Heart left ventricle (tissue), 16 donors: ENCODE data around the gene PIR. TPM values are rescaled to one million over a fixed set of nuclear protein-coding genes. Genes with fewer than 3 reads are reported as not detected.
A peak's percentile ranks its signal among the peaks of the same experiment; 100 is the strongest.

Source experiments
- ATAC-seq, 4 donors: fragments of 200-7000 bp; cut with Tn5 transposase; one replicate each; pipeline ENCODE4 v1.9.1; 2020 to 2022; ENCODE audit warnings: moderate library complexity in 4 of 4, mild to moderate bottlenecking in 3 of 4, moderate number of reproducible peaks in 1 of 4
- DNase-seq, 5 donors: peaks; one replicate each; pipeline ENCODE4 v3.0.0-alpha.2; 2020
- H3K27ac ChIP-seq, 12 donors: fragments of 200-600 bp; sonication (generic) in 4 of 12; one replicate each; pipeline versions ENCODE4 v1.5.0 to v1.8.0; 2016 to 2022; ENCODE audit warnings: mild to moderate bottlenecking in 2 of 12
- H3K27me3 ChIP-seq, 9 donors: fragments of 200-600 bp; sonication (generic) in 2 of 9; one replicate each; pipeline versions ENCODE4 v1.5.1 to v1.8.0; 2016 to 2022; ENCODE audit warnings: mild to moderate bottlenecking in 3 of 9
- H3K36me3 ChIP-seq, 9 donors: fragments of 200-600 bp; sonication (generic) in 2 of 9; one replicate each; pipeline versions ENCODE4 v1.5.0 to v1.8.0; 2018 to 2022; ENCODE audit warnings: mild to moderate bottlenecking in 2 of 9
- H3K4me1 ChIP-seq, 12 donors: fragments of 200-600 bp; sonication (generic) in 4 of 12; one replicate each; pipeline versions ENCODE4 v1.5.0 to v1.8.0; 2016 to 2022; ENCODE audit warnings: mild to moderate bottlenecking in 3 of 12
- H3K4me3 ChIP-seq, 12 donors: fragments of 200-600 bp; sonication (generic) in 4 of 12; one replicate each; pipeline versions ENCODE4 v1.5.0 to v1.8.0; 2017 to 2022; ENCODE audit warnings: mild to moderate bottlenecking in 9 of 12, moderate library complexity in 4 of 12
- H3K9me3 ChIP-seq, 12 donors: fragments of 200-600 bp; sonication (generic) in 4 of 12; one replicate each; pipeline versions ENCODE4 v1.5.0 to v1.8.0; 2016 to 2022; ENCODE audit warnings: mild to moderate bottlenecking in 1 of 12
- CTCF ChIP-seq, 12 donors: fragments of 200-600 bp; sonication (generic) in 4 of 12; IDR thresholded peaks; one replicate each; pipeline versions ENCODE4 v1.5.0 to v1.8.0; 2018 to 2022; ENCODE audit warnings: antibody characterized with exemption in 12 of 12, mild to moderate bottlenecking in 5 of 12
- POLR2A ChIP-seq, 2 donors: fragments of 450-650 bp; IDR thresholded peaks; one replicate each; pipeline ENCODE4 v1.6.1; 2017; ENCODE audit warnings: antibody characterized with exemption in 2 of 2, mild to moderate bottlenecking in 2 of 2, moderate library complexity in 2 of 2
- WGBS, 4 donors: extraction: QIAGEN DNeasy Blood & Tissue Kit in 2 of 4; methylation state at CpG; one replicate each; pipeline versions ENCODE4 v1.1.5 to v1.1.7; 2013 to 2018; 5-methylcytosine and 5-hydroxymethylcytosine counted together
- intact Hi-C, 10 donors: fragments of 100-400 bp; cut with DNase I; formaldehyde crosslinking; loops; one replicate each; pipeline versions ENCODE4 v1.11.1 to v1.14.2; 2022
- polyA plus RNA-seq, 2 donors: library from polyadenylated mRNA; stranded (reverse); fragments of 200-250 nt; gene quantifications; one replicate each; pipeline ENCODE4 v1.2.3, GENCODE V29; 2013
- total RNA-seq, 9 donors: library from RNA; depleted of rRNA in 2 of 9; stranded (reverse); fragments of >200 nt in 2 of 9; fragmentation: NEBNext Ultra II Directional in 3 of 9; extraction: Animal tissue kit (Norgen Biotek cat#: 25700) in 3 of 9; gene quantifications; one replicate each; pipeline versions ENCODE4 v1.1.0 to v1.2.4, GENCODE V29; 2016 to 2023
- donor health status: ischemic (EF 13 %, LVEDD 7.1; RV severe dilation, severe dysfunction).
- donor health status: healthy with polysubstance abuse.
- donor health status: DM: no; HTN: yes; CAD: no.
- donor health status: DM: no; HTN: no; CAD: no.
- donor health status: ischemic (EF 25% LVEDD 6.9; RV normal size, moderate dysfunction).
- donor health status: ischemic (EF 25% LVEDD 5.7; RV mildly dilated, moderate dysfunction).
- donor health status: healthy.
- donor health status: DM: yes; HTN: yes; CAD: no.
- donor health status: ischemic (EF 35%, LVEDD 5.7; RV mildly dilated, moderate dysfunction).
- donor health status: nonischemic (EF 11% LVEDD 7.7; RV severe dilation, severe dysfunction).
- donor health status: DM: yes; HTN: yes; CAD: no.
- donor health status: PGD.
- donor health status: ischemic (EF 29% LVEDD 5.4; RV normal size, mild dysfunction).
- donor health status: nonischemic (EF 23%, LVEDD 6.1; RV moderate dilation, normal function).

The PIR gene
- total and polyA plus RNA-seq, 11 donors = 6.9 to 19.9 (median 11.3) TPM

GRCh38 chrX:15441464-15441863 is 51.7 kb downstream of the PIR start:
- ATAC-seq = peak in 2 of 4 donors; percentile 53 to 86
- peaks cover 0 to 5% (median 0%) of the 10 kb centered on the region in 12 donors for H3K4me1 ChIP-seq
- peaks cover 0 to 13% (median 0%) of the 10 kb centered on the region in 9 donors for H3K27me3 ChIP-seq
- peaks cover 0 to 7% (median 0%) of the 10 kb centered on the region in 9 donors for H3K36me3 ChIP-seq
- H3K9me3 ChIP-seq = no peaks in the 10 kb centered on the region
- WGBS, 4 donors = 67 to 81% (median 71%) methylated on average over 5 of the region's 5 CpGs
- no peak overlapping the region for H3K4me3 ChIP-seq
- peak overlapping the region in 3 of 12 donors; percentile 13 to 18 (median 15) for H3K27ac ChIP-seq
- no peak for TF ChIP-seq CTCF (IDR thresholded peaks at IDR 0.05)
- no peak for TF ChIP-seq POLR2A (IDR thresholded peaks at IDR 0.05)
- intact Hi-C loops = no loop called here
- peak in 3 of 5 donors; percentile 11 to 41 (median 28) for DNase-seq

- Histone ChIP-seq H3K36me3 (peaks cover 0 to 3% (median 0%) of the 10 kb centered on the region in 9 donors), H3K27me3 (peaks cover 0 to 13% (median 0%) of the 10 kb centered on the region in 9 donors), H3K4me1 (peaks cover 0 to 5% (median 0%) of the 10 kb centered on the region in 12 donors), H3K27ac (no peak overlapping the region), H3K4me3 (no peak overlapping the region), H3K9me3 (no peaks in the 10 kb centered on the region)
- intact Hi-C loops = no loop called here
- WGBS, 4 donors = 81 to 100% (median 95%) methylated on average over 1 to 3 of the region's 3 CpGs
- no peak for TF ChIP-seq CTCF (IDR thresholded peaks at IDR 0.05)
- no peak for TF ChIP-seq POLR2A (IDR thresholded peaks at IDR 0.05)
- DNase-seq (no peak), ATAC-seq (peak in 1 of 4 donors; percentile 33)
These were observed 54.8 kb downstream of the PIR start for GRCh38 chrX:15438332-15438731.

- no peak for TF ChIP-seq CTCF (IDR thresholded peaks at IDR 0.05)
- no peak for TF ChIP-seq POLR2A (IDR thresholded peaks at IDR 0.05)
- DNase-seq = no peak
- 85 to 100% (median 88%) methylated on average over 1 of the region's 1 CpG for WGBS, 4 donors
- H3K27ac ChIP-seq = no peak overlapping the region
- peaks cover 0 to 5% (median 0%) of the 10 kb centered on the region in 12 donors for H3K4me1 ChIP-seq
- H3K27me3 ChIP-seq = peaks cover 0 to 10% (median 0%) of the 10 kb centered on the region in 9 donors
- H3K9me3 ChIP-seq = no peaks in the 10 kb centered on the region
- peaks cover 0 to 3% (median 0%) of the 10 kb centered on the region in 9 donors for H3K36me3 ChIP-seq
- intact Hi-C loops = no loop called here
- no peak for ATAC-seq
- H3K4me3 ChIP-seq = no peak overlapping the region
These were observed 55.4 kb downstream of the PIR start for GRCh38 chrX:15437724-15438123.

GRCh38 chrX:15435836-15436619 is 57.1 kb downstream of the PIR start:
- no peaks in the 10 kb centered on the region for H3K9me3 ChIP-seq
- no peak overlapping the region for H3K27ac ChIP-seq
- no peaks in the 10 kb centered on the region for H3K36me3 ChIP-seq
- TF ChIP-seq POLR2A (IDR thresholded peaks at IDR 0.05) = no peak
- no peak for TF ChIP-seq CTCF (IDR thresholded peaks at IDR 0.05)
- ATAC-seq = peak in 1 of 4 donors; percentile 50
- 54 to 68% (median 63%) methylated on average over 2 of the region's 2 CpGs for WGBS, 4 donors
- peaks cover 0 to 5% (median 0%) of the 10 kb centered on the region in 12 donors for H3K4me1 ChIP-seq
- no peak for DNase-seq
- H3K4me3 ChIP-seq = no peak overlapping the region
- H3K27me3 ChIP-seq = peaks cover 0 to 10% (median 0%) of the 10 kb centered on the region in 9 donors
- intact Hi-C loops = no loop called here
